HEK293 (cell line): Measurements from ENCODE around the gene HIRA.

ENCODE experiments used
- CTCF ChIA-PET: fragments of 350-600 bp; formaldehyde crosslinking; extraction: SDS; loops from one replicate; lab custom pipeline; 2021; ENCODE audit warnings: antibody characterized with exemption; lab: Yijun Ruan, JAX
- POLR2A ChIA-PET: fragments of 300-600 bp; formaldehyde crosslinking; extraction: SDS; loops from one replicate; lab custom pipeline; 2020; ENCODE audit warnings: antibody characterized with exemption, inconsistent platforms; lab: Yijun Ruan, JAX
- H3K27ac ChIP-seq: fragments of 200-500 bp; sonication (Bioruptor generic); 2 replicates; pipeline ENCODE4 v1.5.1; 2014; ENCODE audit warnings: low read depth, low read length, control low read depth, inconsistent platforms; ENCODE audit errors: extremely low read depth
- H3K36me3 ChIP-seq, 2 experiments: fragments of 200-500 bp in 1 of 2; sonication (Bioruptor generic) in 1 of 2; 1 replicate in 1 of 2; 2 replicates in 1 of 2; pipeline ENCODE4 v1.5.1; 2014 to 2017; ENCODE audit warnings: inconsistent platforms in 2 of 2, low read length in 2 of 2; ENCODE audit not compliant: control insufficient read depth in 2 of 2, insufficient read depth in 1 of 2
- H3K4me1 ChIP-seq: fragments of 200-500 bp; sonication (Bioruptor generic); 2 replicates; pipeline ENCODE4 v1.5.1; 2014; ENCODE audit warnings: mild to moderate bottlenecking, low read length, inconsistent platforms; ENCODE audit not compliant: control insufficient read depth, insufficient read depth
- H3K4me3 ChIP-seq: 2 replicates; pipeline ENCODE4 v1.5.1; 2011; ENCODE audit warnings: low read depth, mild to moderate bottlenecking, control low read depth, low read length, moderate library complexity
- H3K9me3 ChIP-seq: fragments of 200-500 bp; sonication (Bioruptor generic); 2 replicates; pipeline ENCODE4 v1.5.1; 2014; ENCODE audit warnings: low read depth, low read length, inconsistent platforms; ENCODE audit not compliant: control insufficient read depth, insufficient read depth
- GLIS1 ChIP-seq: fragments of 450-650 bp; formaldehyde crosslinking; IDR thresholded peaks from 2 replicates; pipeline ENCODE4 v1.5.1; 2016; ENCODE audit warnings: missing biosample characterization, missing genetic modification characterization
- IKZF3 ChIP-seq: fragments of 450-650 bp; IDR thresholded peaks from 2 replicates; pipeline ENCODE4 v1.5.0; 2018; ENCODE audit warnings: missing biosample characterization, mild to moderate bottlenecking, missing genetic modification characterization, moderate library complexity
- INSM2 ChIP-seq: fragments of 450-650 bp; formaldehyde crosslinking; IDR thresholded peaks from 2 replicates; pipeline ENCODE4 v1.5.1; 2016; ENCODE audit warnings: missing biosample characterization, missing genetic modification characterization
- KLF1 ChIP-seq: fragments of 450-650 bp; formaldehyde crosslinking; IDR thresholded peaks from 2 replicates; pipeline ENCODE4 v1.5.1; 2016; ENCODE audit warnings: missing biosample characterization, missing genetic modification characterization
- SCRT2 ChIP-seq: fragments of 450-650 bp; formaldehyde crosslinking; IDR thresholded peaks from 2 replicates; pipeline ENCODE4 v1.5.1; 2016; ENCODE audit warnings: missing biosample characterization, missing genetic modification characterization
- SP3 ChIP-seq: fragments of 450-650 bp; formaldehyde crosslinking; IDR thresholded peaks from 2 replicates; pipeline ENCODE4 v1.5.1; 2016; ENCODE audit warnings: missing biosample characterization, missing genetic modification characterization
- TCF7L2 ChIP-seq: IDR thresholded peaks from 2 replicates; pipeline ENCODE4 v1.6.1; 2011; ENCODE audit warnings: low read depth, mild to moderate bottlenecking, inconsistent platforms, low read length, moderate library complexity, borderline replicate concordance
- TSHZ1 ChIP-seq: fragments of 450-650 bp; formaldehyde crosslinking; IDR thresholded peaks from 2 replicates; pipeline ENCODE4 v1.5.1; 2016; ENCODE audit warnings: missing biosample characterization, missing genetic modification characterization, borderline replicate concordance
- ZBTB1 ChIP-seq: fragments of 450-650 bp; formaldehyde crosslinking; IDR thresholded peaks from 2 replicates; pipeline ENCODE4 v1.5.1; 2016; ENCODE audit warnings: missing biosample characterization, missing genetic modification characterization
- ZBTB10 ChIP-seq: fragments of 450-650 bp; formaldehyde crosslinking; IDR thresholded peaks from 2 replicates; pipeline ENCODE4 v1.5.1; 2016; ENCODE audit warnings: missing biosample characterization, missing genetic modification characterization
- ZBTB17 ChIP-seq: fragments of 450-650 bp; formaldehyde crosslinking; IDR thresholded peaks from 2 replicates; pipeline ENCODE4 v1.5.1; 2016; ENCODE audit warnings: missing biosample characterization, missing genetic modification characterization
- ZBTB20 ChIP-seq: fragments of 450-650 bp; formaldehyde crosslinking; IDR thresholded peaks from 2 replicates; pipeline ENCODE4 v1.5.1; 2016; ENCODE audit warnings: missing biosample characterization, missing genetic modification characterization
- ZBTB21 ChIP-seq: fragments of 450-650 bp; formaldehyde crosslinking; IDR thresholded peaks from 2 replicates; pipeline ENCODE4 v1.5.1; 2017; ENCODE audit warnings: missing biosample characterization, missing genetic modification characterization
- ZBTB48 ChIP-seq: fragments of 450-650 bp; formaldehyde crosslinking; IDR thresholded peaks from 2 replicates; pipeline ENCODE4 v1.5.1; 2016; ENCODE audit warnings: missing biosample characterization, missing genetic modification characterization
- ZNF18 ChIP-seq: fragments of 450-650 bp; formaldehyde crosslinking; IDR thresholded peaks from 2 replicates; pipeline ENCODE4 v1.5.1; 2016; ENCODE audit warnings: missing biosample characterization, missing genetic modification characterization
- ZNF248 ChIP-seq: fragments of 450-650 bp; formaldehyde crosslinking; IDR thresholded peaks from 2 replicates; pipeline ENCODE4 v1.5.1; 2017; ENCODE audit warnings: missing biosample characterization, missing genetic modification characterization
- ZNF302 ChIP-seq: fragments of 450-650 bp; formaldehyde crosslinking; IDR thresholded peaks from 2 replicates; pipeline ENCODE4 v1.5.1; 2016; ENCODE audit warnings: missing biosample characterization, missing genetic modification characterization, low read depth
- ZNF366 ChIP-seq: fragments of 450-650 bp; formaldehyde crosslinking; conservative IDR thresholded peaks from 2 replicates; pipeline ENCODE4 v1.5.1; 2016; ENCODE audit warnings: missing biosample characterization, missing genetic modification characterization
- ZNF394 ChIP-seq: fragments of 450-650 bp; formaldehyde crosslinking; IDR thresholded peaks from 2 replicates; pipeline ENCODE4 v1.5.1; 2016; ENCODE audit warnings: missing biosample characterization, missing genetic modification characterization, mild to moderate bottlenecking, moderate library complexity, borderline replicate concordance
- ZNF449 ChIP-seq: fragments of 450-650 bp; formaldehyde crosslinking; IDR thresholded peaks from 2 replicates; pipeline ENCODE4 v1.5.1; 2017; ENCODE audit warnings: missing biosample characterization, mild to moderate bottlenecking, missing genetic modification characterization, moderate library complexity
- ZNF473 ChIP-seq: fragments of 450-650 bp; formaldehyde crosslinking; IDR thresholded peaks from 2 replicates; pipeline ENCODE4 v1.5.1; 2017; ENCODE audit warnings: missing biosample characterization, missing genetic modification characterization
- ZNF501 ChIP-seq: fragments of 450-650 bp; formaldehyde crosslinking; IDR thresholded peaks from 2 replicates; pipeline ENCODE4 v1.5.1; 2016; ENCODE audit warnings: missing biosample characterization, missing genetic modification characterization
- ZNF521 ChIP-seq: fragments of 450-650 bp; formaldehyde crosslinking; IDR thresholded peaks from 2 replicates; pipeline ENCODE4 v1.5.1; 2017; ENCODE audit warnings: missing biosample characterization, mild to moderate bottlenecking, missing genetic modification characterization
- ZNF610 ChIP-seq: fragments of 450-650 bp; formaldehyde crosslinking; IDR thresholded peaks from 2 replicates; pipeline ENCODE4 v1.5.1; 2016; ENCODE audit warnings: missing biosample characterization, missing genetic modification characterization, borderline replicate concordance
- ZNF654 ChIP-seq: fragments of 450-650 bp; formaldehyde crosslinking; IDR thresholded peaks from 2 replicates; pipeline ENCODE4 v1.5.1; 2016; ENCODE audit warnings: low read depth, missing biosample characterization, missing genetic modification characterization
- ZNF658 ChIP-seq: fragments of 450-650 bp; formaldehyde crosslinking; IDR thresholded peaks from 2 replicates; pipeline ENCODE4; 2016; ENCODE audit warnings: missing biosample characterization, missing genetic modification characterization
- ZNF76 ChIP-seq: fragments of 450-650 bp; formaldehyde crosslinking; IDR thresholded peaks from 2 replicates; pipeline ENCODE4; 2016; ENCODE audit warnings: low read depth, missing biosample characterization, missing genetic modification characterization, borderline replicate concordance

HIRA gene

GRCh38 chr22:19430890-19431541 is 517 bp downstream of the HIRA start:
- ChIA-PET POLR2A (interaction anchor here (0.8 to 3.7 kb wide), 8 partner anchors 10 to 252 kb away, joined by 3 to 22 read pairs (median 8); partner anchors contain the start of genes C22orf39, CDC45, SLC25A1 and UFD1), CTCF (interaction anchor here (0.6 to 1.3 kb wide), 2 partner anchors 250 to 286 kb away, joined by 3 read pairs; partner anchors contain the start of gene ESS2)
- peak overlapping the region; percentile 59 for H3K27ac ChIP-seq
- no peaks in the 10 kb centered on the region; the same call in 1 of the 2 replicates for H3K4me1 ChIP-seq
- no peaks in the 10 kb centered on the region for H3K9me3 ChIP-seq
- peak overlapping the region; percentile 90 for H3K4me3 ChIP-seq
- H3K36me3 ChIP-seq = peaks cover 2 to 45% of the 10 kb centered on the region in 2 experiments; a peak in 2 of 3 replicates
- no peak for TF ChIP-seq ZNF248 (tag by site-specific recombination)
- TF ChIP-seq ZBTB48 (tag by site-specific recombination) = peak; percentile 59; the same call in 1 of the 2 replicates
- TF ChIP-seq ZBTB17 (tag by site-specific recombination) = peak; percentile 71
- TF ChIP-seq KLF1 = no peak
- no peak for TF ChIP-seq ZNF18 (tag by site-specific recombination)
- TF ChIP-seq SCRT2 (tag by site-specific recombination) = peak; percentile 58
- no peak for TF ChIP-seq ZNF658 (tag by site-specific recombination)
- peak; percentile 81 for TF ChIP-seq ZBTB20 (tag by site-specific recombination)
- TF ChIP-seq ZBTB21 = 0 out of 2 replicates have a peak, but pooled peaks have one; percentile 4
- no peak for TF ChIP-seq ZNF521 (tag by site-specific recombination)
- TF ChIP-seq TSHZ1 = no peak
- no peak for TF ChIP-seq ZBTB10 (tag by site-specific recombination)
- TF ChIP-seq ZNF501 (tag by site-specific recombination) = no peak
- TF ChIP-seq IKZF3 = 0 out of 2 replicates have a peak, but pooled peaks have one; percentile 0
- TF ChIP-seq GLIS1 (tag by site-specific recombination) = no peak
- no peak for TF ChIP-seq INSM2
- TF ChIP-seq ZNF76 = no peak
- TF ChIP-seq ZNF394 (tag by site-specific recombination) = no peak
- no peak for TF ChIP-seq SP3
- TF ChIP-seq ZNF654 (tag by site-specific recombination) = no peak
- TF ChIP-seq ZNF366 (tag by site-specific recombination) = no peak
- TF ChIP-seq ZNF302 (tag by site-specific recombination) = no peak
- no peak for TF ChIP-seq TCF7L2
- TF ChIP-seq ZNF610 (tag by site-specific recombination) = no peak
- no peak for TF ChIP-seq ZBTB1 (tag by site-specific recombination)
- no peak for TF ChIP-seq ZNF449 (tag by site-specific recombination)
- TF ChIP-seq ZNF473 (tag by site-specific recombination) = no peak
